ENCODE data around the gene EBP.

EBP gene

GRCh38 chrX:48521353-48522243 lies at the start of gene EBP:
TSS of gene EBP (plus strand) at chrX:48521808. CDS start at chrX:48523772, 1,964 bp downstream.
- peak; percentile 92 for DNase-seq (ENCODE audit: low spot score)

GRCh38 chrX:48472225-48472624 lies 49.4 kb upstream of the EBP start:
- DNase-seq (ENCODE audit: low spot score) = no peak

GRCh38 chrX:48472851-48473703 lies 48.5 kb upstream of the EBP start:
- no peak for DNase-seq (ENCODE audit: low spot score)

- no peak for DNase-seq (ENCODE audit: low spot score)
Observed at GRCh38 chrX:48473704-48473990, 48.0 kb upstream of the EBP start.

GRCh38 chrX:48474127-48474526 lies 47.5 kb upstream of the EBP start:
- peak; percentile 47 for DNase-seq (ENCODE audit: low spot score)

- no peak for DNase-seq (ENCODE audit: low spot score)
Observed at GRCh38 chrX:48474581-48474980, 47.0 kb upstream of the EBP start.

GRCh38 chrX:48475296-48475695 lies 46.3 kb upstream of the EBP start:
- no peak for DNase-seq (ENCODE audit: low spot score)

GRCh38 chrX:48475774-48476577 lies 45.6 kb upstream of the EBP start, which contains the start of gene FTSJ1:
TSS of gene FTSJ1 (plus strand) at chrX:48476199. CDS start at chrX:48478048, 1,849 bp downstream.
- peak; percentile 86 for DNase-seq (ENCODE audit: low spot score)

- no peak for DNase-seq (ENCODE audit: low spot score)
Observed at GRCh38 chrX:48476919-48477318, 44.7 kb upstream of the EBP start.

GRCh38 chrX:48477960-48478755 lies 43.5 kb upstream of the EBP start:
- no peak for DNase-seq (ENCODE audit: low spot score)

GRCh38 chrX:48478806-48479205 lies 42.8 kb upstream of the EBP start:
- DNase-seq (ENCODE audit: low spot score) = no peak

- no peak for DNase-seq (ENCODE audit: low spot score)
Observed at GRCh38 chrX:48480142-48480541, 41.5 kb upstream of the EBP start.

GRCh38 chrX:48480583-48480982 lies 41.0 kb upstream of the EBP start:
- no peak for DNase-seq (ENCODE audit: low spot score)

GRCh38 chrX:48482526-48482925 lies 39.1 kb upstream of the EBP start:
- no peak for DNase-seq (ENCODE audit: low spot score)

- peak; percentile 83 for DNase-seq (ENCODE audit: low spot score)
Observed at GRCh38 chrX:48487362-48487798, 34.2 kb upstream of the EBP start.

- DNase-seq (ENCODE audit: low spot score) = no peak
Observed at GRCh38 chrX:48488034-48488433, 33.6 kb upstream of the EBP start.

GRCh38 chrX:48489296-48489695 lies 32.3 kb upstream of the EBP start:
- DNase-seq (ENCODE audit: low spot score) = no peak

GRCh38 chrX:48489892-48490291 lies 31.7 kb upstream of the EBP start:
- no peak for DNase-seq (ENCODE audit: low spot score)

GRCh38 chrX:48490661-48491060 lies 30.9 kb upstream of the EBP start:
- no peak for DNase-seq (ENCODE audit: low spot score)

- DNase-seq (ENCODE audit: low spot score) = no peak
Observed at GRCh38 chrX:48491809-48492208, 29.8 kb upstream of the EBP start.

GRCh38 chrX:48492293-48492910 lies 29.2 kb upstream of the EBP start:
- DNase-seq (ENCODE audit: low spot score) = no peak
